RWPE2 (cell line): ENCODE measurements around the gene C19orf18.
"Not testable (repeated sequence)": the region's sequence is repeated elsewhere in the genome, so short reads cannot be mapped to it uniquely, and the experiment has no call there.

Source experiments
- ATAC-seq: fragments of 200-7000 bp; cut with Tn5 transposase; 3 replicates; pipeline ENCODE4 v1.9.1; 2021; ENCODE audit warnings: low read depth
- DNase-seq: peaks from one replicate; pipeline ENCODE4 v3.0.0-alpha.2; 2020; ENCODE audit warnings: low spot score
- H3K27ac ChIP-seq: fragments of 450-650 bp; 2 replicates; pipeline ENCODE4 v1.5.1; 2017; ENCODE audit warnings: mild to moderate bottlenecking; ENCODE audit not compliant: poor library complexity, severe bottlenecking
- H3K27me3 ChIP-seq: fragments of 250-450 bp; sonication (Bioruptor Pico); 2 replicates; pipeline ENCODE4 v1.5.1; 2021; ENCODE audit warnings: mild to moderate bottlenecking, moderate library complexity; ENCODE audit not compliant: insufficient read depth, poor library complexity, severe bottlenecking
- H3K36me3 ChIP-seq: fragments of 250-450 bp; sonication (Bioruptor Pico); 2 replicates; pipeline ENCODE4 v1.5.1; 2020; ENCODE audit warnings: low read depth, mild to moderate bottlenecking, moderate library complexity
- H3K4me1 ChIP-seq: fragments of 250-450 bp; sonication (Bioruptor Pico); 2 replicates; pipeline ENCODE4 v1.5.1; 2021; ENCODE audit warnings: mild to moderate bottlenecking, moderate library complexity; ENCODE audit not compliant: insufficient read depth, poor library complexity, severe bottlenecking
- H3K4me3 ChIP-seq: fragments of 250-450 bp; sonication (Bioruptor Pico); 2 replicates; pipeline ENCODE4 v1.5.1; 2021; ENCODE audit warnings: mild to moderate bottlenecking, moderate library complexity; ENCODE audit not compliant: severe bottlenecking
- H3K9me3 ChIP-seq: fragments of 250-450 bp; sonication (Bioruptor Pico); 2 replicates; pipeline ENCODE4 v1.5.1; 2021; ENCODE audit warnings: mild to moderate bottlenecking, moderate library complexity; ENCODE audit not compliant: severe bottlenecking
- TF ChIP-seq, protein P1 (sequence below): fragments of 450-650 bp; IDR thresholded peaks from one replicate; pipeline ENCODE4 v1.5.1; 2017; ENCODE audit warnings: mild to moderate bottlenecking, moderate library complexity; ENCODE audit not compliant: poor library complexity, severe bottlenecking

Gene C19orf18

DNA sequence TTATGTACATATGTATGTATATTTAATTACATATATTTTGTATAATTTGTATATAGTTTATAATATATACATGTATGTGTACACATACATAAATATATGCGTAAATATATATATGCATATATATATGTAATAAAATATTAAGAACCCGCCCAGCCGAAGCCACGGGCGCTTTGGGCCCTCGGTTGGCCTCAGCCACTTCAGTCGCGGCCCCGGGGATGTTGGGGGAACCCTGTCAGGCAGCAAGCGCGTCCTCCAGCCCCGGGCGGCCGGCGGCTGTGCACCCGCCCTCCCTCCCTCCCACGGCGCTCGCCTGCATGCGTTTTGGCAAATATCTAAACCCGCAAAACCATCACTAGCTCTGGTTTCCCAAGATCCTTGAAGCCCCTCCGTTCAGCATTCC, 36.2 kb upstream of the C19orf18 start:
- H3K27ac ChIP-seq = no peak overlapping the region
- DNase-seq (no peak), ATAC-seq (no peak)
- TF ChIP-seq, protein P1, sequence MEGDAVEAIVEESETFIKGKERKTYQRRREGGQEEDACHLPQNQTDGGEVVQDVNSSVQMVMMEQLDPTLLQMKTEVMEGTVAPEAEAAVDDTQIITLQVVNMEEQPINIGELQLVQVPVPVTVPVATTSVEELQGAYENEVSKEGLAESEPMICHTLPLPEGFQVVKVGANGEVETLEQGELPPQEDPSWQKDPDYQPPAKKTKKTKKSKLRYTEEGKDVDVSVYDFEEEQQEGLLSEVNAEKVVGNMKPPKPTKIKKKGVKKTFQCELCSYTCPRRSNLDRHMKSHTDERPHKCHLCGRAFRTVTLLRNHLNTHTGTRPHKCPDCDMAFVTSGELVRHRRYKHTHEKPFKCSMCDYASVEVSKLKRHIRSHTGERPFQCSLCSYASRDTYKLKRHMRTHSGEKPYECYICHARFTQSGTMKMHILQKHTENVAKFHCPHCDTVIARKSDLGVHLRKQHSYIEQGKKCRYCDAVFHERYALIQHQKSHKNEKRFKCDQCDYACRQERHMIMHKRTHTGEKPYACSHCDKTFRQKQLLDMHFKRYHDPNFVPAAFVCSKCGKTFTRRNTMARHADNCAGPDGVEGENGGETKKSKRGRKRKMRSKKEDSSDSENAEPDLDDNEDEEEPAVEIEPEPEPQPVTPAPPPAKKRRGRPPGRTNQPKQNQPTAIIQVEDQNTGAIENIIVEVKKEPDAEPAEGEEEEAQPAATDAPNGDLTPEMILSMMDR = no peak
- H3K4me1 ChIP-seq = peaks cover 5% of the 10 kb centered on the region
- peak overlapping the region; percentile 39 for H3K4me3 ChIP-seq
- H3K27me3 ChIP-seq = no peaks in the 10 kb centered on the region
- peaks cover 20% of the 10 kb centered on the region for H3K36me3 ChIP-seq
- peaks cover 11% of the 10 kb centered on the region for H3K9me3 ChIP-seq

DNA sequence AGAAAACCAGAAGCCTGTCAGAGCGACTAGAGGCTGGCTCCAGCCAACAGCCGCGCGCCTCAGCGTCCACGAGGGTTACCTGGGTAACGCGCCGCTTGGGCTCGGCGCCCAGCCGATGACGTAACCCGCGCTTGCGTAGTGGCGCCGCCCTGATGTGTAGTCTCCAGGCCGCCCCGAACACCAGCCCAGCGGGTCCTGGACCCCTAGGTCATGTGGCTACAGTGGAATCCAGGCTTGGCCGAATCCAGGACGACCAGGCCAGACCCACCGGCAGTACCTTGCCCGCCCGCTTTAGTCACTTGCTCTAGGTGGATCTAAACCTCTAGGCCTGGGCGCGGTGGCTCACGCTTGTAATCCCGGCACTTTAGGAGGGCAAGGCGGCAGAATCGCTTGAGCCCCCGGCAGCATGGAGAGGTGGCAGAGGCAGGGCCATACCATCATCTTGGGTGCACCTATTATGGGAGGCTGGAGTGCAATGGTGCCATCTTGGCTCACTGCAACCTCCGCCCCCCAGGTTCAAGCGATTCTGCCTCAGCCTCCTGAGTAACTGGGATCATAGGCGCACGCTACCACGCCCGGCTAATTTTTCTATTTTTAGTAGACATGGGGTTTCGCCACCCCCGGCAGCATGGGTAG, 35.5 kb upstream of the C19orf18 start:
- Histone ChIP-seq H3K4me1 (peaks cover 5% of the 10 kb centered on the region), H3K27me3 (no peaks in the 10 kb centered on the region), H3K36me3 (peaks cover 27% of the 10 kb centered on the region), H3K9me3 (peaks cover 14% of the 10 kb centered on the region), H3K27ac (peak overlapping the region; percentile 65), H3K4me3 (peak overlapping the region; percentile 39)
- ATAC-seq (peak; percentile 93), DNase-seq (peak; percentile 78)
- TF ChIP-seq, protein P1 = no peak

DNA sequence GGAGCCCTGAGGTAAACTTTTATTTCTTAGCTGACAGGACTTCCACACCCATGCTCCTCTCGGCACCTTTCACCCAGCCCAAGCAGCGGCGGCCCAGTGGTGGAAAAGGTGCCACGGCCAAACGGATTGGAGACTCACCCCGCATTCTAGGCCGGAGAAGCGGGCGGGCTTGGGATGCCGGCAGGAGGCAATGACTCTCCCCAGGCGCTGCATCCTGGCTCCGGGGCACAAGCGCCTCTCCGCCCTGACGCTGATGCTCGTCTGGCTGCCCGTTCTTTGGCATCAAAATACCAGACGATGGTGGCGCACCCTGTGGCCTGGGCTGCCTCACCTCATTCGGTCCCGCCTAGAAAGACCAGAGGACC, 34.9 kb upstream of the C19orf18 start:
- no peak for DNase-seq
- Histone ChIP-seq H3K9me3 (peaks cover 17% of the 10 kb centered on the region), H3K27me3 (no peaks in the 10 kb centered on the region), H3K4me1 (peaks cover 5% of the 10 kb centered on the region), H3K27ac (peak overlapping the region; percentile 65), H3K4me3 (peak overlapping the region; percentile 39), H3K36me3 (peaks cover 32% of the 10 kb centered on the region)
- TF ChIP-seq, protein P1 = no peak
- peak; percentile 34 for ATAC-seq

DNA sequence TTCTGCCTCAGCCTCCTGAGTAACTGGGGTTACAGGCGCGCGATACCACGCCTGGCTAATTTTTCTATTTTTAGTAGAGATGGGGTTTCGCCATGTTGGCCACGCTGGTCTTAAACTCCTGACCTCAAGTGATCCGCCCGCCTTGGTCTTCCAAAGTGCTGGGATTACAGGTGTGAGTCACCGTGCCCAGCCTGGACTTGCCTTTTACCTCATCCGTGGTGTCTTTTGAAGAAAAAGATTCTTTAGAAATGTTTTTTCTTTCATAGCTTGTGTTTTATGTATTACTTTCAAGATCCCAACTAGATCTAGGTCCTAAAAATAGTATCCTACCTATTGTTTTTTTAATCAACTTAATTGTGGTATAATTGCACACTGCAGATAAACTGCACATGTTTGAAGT, 34.5 kb upstream of the C19orf18 start:
- peak overlapping the region; percentile 39 for H3K4me3 ChIP-seq
- H3K27ac ChIP-seq = peak overlapping the region; percentile 65

DNA sequence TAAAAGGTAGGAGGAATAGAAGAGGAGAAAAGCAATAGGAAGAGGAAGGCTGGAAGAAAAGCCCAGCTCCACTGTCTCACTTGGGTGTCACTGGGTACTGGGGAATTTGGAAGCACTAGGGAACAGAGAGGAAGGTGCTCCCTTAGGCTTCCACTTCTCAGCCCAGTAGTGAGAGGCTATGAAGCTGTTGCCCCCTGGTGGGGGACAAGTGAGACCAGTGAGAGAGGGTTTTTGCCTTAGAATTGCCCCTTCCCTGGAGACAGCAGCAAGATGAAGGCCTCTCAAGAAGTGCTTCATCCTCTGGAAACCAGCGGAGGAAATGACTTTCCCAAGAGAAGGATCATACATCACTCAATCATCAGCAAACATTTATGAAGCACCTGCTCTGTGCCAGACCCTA, 33.0 kb upstream of the C19orf18 start:
- ATAC-seq = no peak
- H3K27ac ChIP-seq = no peak overlapping the region
- DNase-seq = no peak
- peaks cover 5% of the 10 kb centered on the region for H3K4me1 ChIP-seq
- peaks cover 24% of the 10 kb centered on the region for H3K9me3 ChIP-seq
- H3K36me3 ChIP-seq = peaks cover 33% of the 10 kb centered on the region
- TF ChIP-seq, protein P1 = no peak
- no peak overlapping the region for H3K4me3 ChIP-seq
- no peaks in the 10 kb centered on the region for H3K27me3 ChIP-seq

More for the DNA sequence above, 34.5 kb upstream of the C19orf18 start:
- H3K4me1 ChIP-seq, DNase-seq, H3K27me3 ChIP-seq: not testable (repeated sequence)
- peaks cover 21% of the 10 kb centered on the region for H3K9me3 ChIP-seq
- peaks cover 33% of the 10 kb centered on the region for H3K36me3 ChIP-seq
- ATAC-seq = peak; percentile 50
